Testis (tissue), 5 donors: ENCODE data around the gene LEF1. TPM values are rescaled to one million over a fixed set of nuclear protein-coding genes. Genes with fewer than 3 reads are reported as not detected.
A peak's percentile ranks its signal among the peaks of the same experiment; 100 is the strongest.

ENCODE experiments used
- DNase-seq: peaks from one replicate; pipeline ENCODE4 v3.0.0-alpha.2; 2019
- H3K27ac ChIP-seq, 2 donors: fragments of 200-600 bp; sonication (generic); one replicate each; pipeline ENCODE4 v1.5.1; 2019
- H3K27me3 ChIP-seq: fragments of 200-600 bp; sonication (generic); one replicate; pipeline ENCODE4 v1.5.1; 2019
- H3K36me3 ChIP-seq: fragments of 200-600 bp; sonication (generic); one replicate; pipeline ENCODE4 v1.5.1; 2017; ENCODE audit warnings: low read depth; ENCODE audit errors: missing control alignments
- H3K4me1 ChIP-seq: fragments of 200-600 bp; sonication (generic); one replicate; pipeline ENCODE4 v1.5.1; 2019
- H3K4me3 ChIP-seq, 2 donors: fragments of 200-600 bp; sonication (generic); one replicate each; pipeline ENCODE4 v1.5.1; 2017 to 2019
- H3K9me3 ChIP-seq: fragments of 200-600 bp; sonication (generic); one replicate; pipeline ENCODE4 v1.5.1; 2017
- CTCF ChIP-seq, 3 experiments: fragments of 450-650 bp in 2 of 3; fragments of 200-600 bp in 1 of 3; sonication (generic) in 1 of 3; IDR thresholded peaks; one replicate each; pipeline ENCODE4 v1.5.1; 2016 to 2019; ENCODE audit warnings: antibody characterized with exemption in 3 of 3, mild to moderate bottlenecking in 2 of 3, moderate library complexity in 1 of 3
- POLR2A ChIP-seq: fragments of 450-650 bp; IDR thresholded peaks from one replicate; pipeline ENCODE4 v1.6.1; 2017; ENCODE audit warnings: antibody characterized with exemption, mild to moderate bottlenecking, moderate library complexity
- WGBS, 2 donors: methylation state at CpG; one replicate each; pipeline ENCODE4 v1.1.5; 2018; 5-methylcytosine and 5-hydroxymethylcytosine counted together
- intact Hi-C: fragments of 100-400 bp; cut with DNase I; formaldehyde crosslinking; loops from one replicate; pipeline ENCODE4 v1.15.1; 2023; ENCODE audit warnings: low total_unique reads
- long read RNA-seq, 2 donors: transcript quantifications; one replicate each; lab custom pipeline, GENCODE V29; 2026
- polyA plus RNA-seq: library from polyadenylated mRNA; stranded (reverse); fragments of 350-450 nt; fragmentation: Illumina TruSeq; extraction: RNeasy Lipid Tissue Mini Kit (QIAGEN cat#74804); gene quantifications from one replicate; pipeline ENCODE4 v1.2.3, GENCODE V29; 2014; ENCODE audit warnings: low read depth, low replicate concordance; ENCODE audit not compliant: insufficient read depth
- total RNA-seq, 2 donors: library from RNA; depleted of rRNA; stranded (reverse); fragments of >200 nt; gene quantifications; one replicate each; pipeline ENCODE4 v1.2.3, GENCODE V29; 2016

LEF1 gene
- total RNA-seq: 10 to 100 TPM; 35.0 to 37.1 TPM
- 63.5 TPM for polyA plus RNA-seq
- long read RNA-seq, donor 1, partial matches to known transcripts: 0 of 3 reads
- long read RNA-seq, donor 1, other reads (novel, unspliced or antisense): 0 of 3 reads
- long read RNA-seq, donor 2, partial matches to known transcripts: 0 of 1 reads
- long read RNA-seq, donor 2, other reads (novel, unspliced or antisense): 0 of 1 reads

GRCh38 chr4:108168671-108169523, at the start of gene LEF1:
Gene LEF1 (minus strand): TSS chr4:108168932. CDS start chr4:108167767, 1,165 bp downstream.
- Histone ChIP-seq H3K4me3 (peak within 1 kb of the TSS; percentile 47 to 56), H3K27me3 (no peaks in the 10 kb centered on the region), H3K27ac (peak within 1 kb of the TSS in 1 of 2 donors; percentile 50), H3K4me1 (peaks cover 8% of the 10 kb centered on the region), H3K36me3 (no peaks in the 10 kb centered on the region), H3K9me3 (no peaks in the 10 kb centered on the region)
- 1 to 2% methylated on average over 31 to 59 of the region's 61 CpGs for WGBS, 2 donors
- TF ChIP-seq CTCF (IDR thresholded peaks at IDR 0.05): no peak
- TF ChIP-seq POLR2A: no peak
- DNase-seq: peak; percentile 40
- intact Hi-C loops: no loop called here

GRCh38 chr4:108216510-108216909, 47.8 kb upstream of the LEF1 start:
- no peaks in the 10 kb centered on the region for H3K9me3 ChIP-seq
- no peaks in the 10 kb centered on the region for H3K36me3 ChIP-seq
- TF ChIP-seq CTCF (IDR thresholded peaks at IDR 0.05): no peak
- no peak overlapping the region for H3K27ac ChIP-seq
- no peaks in the 10 kb centered on the region for H3K4me1 ChIP-seq
- no peaks in the 10 kb centered on the region for H3K27me3 ChIP-seq
- intact Hi-C loops: no loop called here
- H3K4me3 ChIP-seq: no peak overlapping the region
- no peak for DNase-seq

- intact Hi-C loops: no loop called here
- TF ChIP-seq CTCF (IDR thresholded peaks at IDR 0.05) (no peak), POLR2A (no peak)
- Histone ChIP-seq H3K9me3 (no peaks in the 10 kb centered on the region), H3K4me1 (no peaks in the 10 kb centered on the region), H3K27ac (no peak overlapping the region), H3K27me3 (no peaks in the 10 kb centered on the region), H3K4me3 (no peak overlapping the region), H3K36me3 (no peaks in the 10 kb centered on the region)
- 93 to 95% methylated on average over 4 of the region's 4 CpGs for WGBS, 2 donors
- DNase-seq: no peak
These were observed 46.3 kb upstream of the LEF1 start for GRCh38 chr4:108215055-108215454.

GRCh38 chr4:108213723-108214122, 45.0 kb upstream of the LEF1 start:
- TF ChIP-seq POLR2A (no peak), CTCF (IDR thresholded peaks at IDR 0.05) (no peak)
- Histone ChIP-seq H3K4me3 (no peak overlapping the region), H3K9me3 (no peaks in the 10 kb centered on the region), H3K36me3 (no peaks in the 10 kb centered on the region), H3K4me1 (no peaks in the 10 kb centered on the region), H3K27ac (no peak overlapping the region), H3K27me3 (no peaks in the 10 kb centered on the region)
- no peak for DNase-seq
- intact Hi-C loops: no loop called here
- 88% methylated on average over 4 of the region's 4 CpGs for WGBS, 2 donors
